OCI-LY3 (cell line): Measurements from ENCODE around the gene ARRDC4.

Source experiments
- H2AFZ ChIP-seq: fragments of 200-600, 300-600 bp; shearing (Covaris generic); 2 replicates; pipeline ENCODE4 v1.6.0; 2014; ENCODE audit warnings: antibody characterized with exemption, low read depth, low read length
- H3K27ac ChIP-seq: fragments of 200-600, 300-600 bp; sonication (generic); 2 replicates; pipeline ENCODE4 v1.5.1; 2014; ENCODE audit warnings: mild to moderate bottlenecking, low read length, moderate library complexity, mixed read lengths
- H3K27me3 ChIP-seq: fragments of 200-600, 300-600 bp; sonication (generic); 2 replicates; pipeline ENCODE4 v1.6.1; 2014; ENCODE audit warnings: low read depth, low read length, mixed read lengths
- H3K36me3 ChIP-seq: fragments of 200-600, 300-600 bp; sonication (generic); replicated peaks from 2 replicates; pipeline ENCODE3; 2014; ENCODE audit warnings: low read depth, low read length, mixed read lengths
- H3K4me1 ChIP-seq: fragments of 300-600, 200-600 bp; sonication (generic); 2 replicates; pipeline ENCODE4 v1.6.1; 2014; ENCODE audit warnings: low read length, mixed read lengths
- H3K4me2 ChIP-seq: fragments of 200-600, 300-600 bp; sonication (generic); 2 replicates; pipeline ENCODE4 v1.6.1; 2014; ENCODE audit warnings: low read length, mixed read lengths
- H3K4me3 ChIP-seq: fragments of 300-600, 200-600 bp; sonication (generic); 2 replicates; pipeline ENCODE4 v1.5.1; 2014; ENCODE audit warnings: antibody characterized with exemption, mild to moderate bottlenecking, low read length, moderate library complexity
- H3K79me2 ChIP-seq: fragments of 300-600, 200-600 bp; shearing (Covaris generic); 2 replicates; pipeline ENCODE4 v1.6.1; 2014; ENCODE audit warnings: mild to moderate bottlenecking, low read length, mixed read lengths
- H3K9ac ChIP-seq: fragments of 300-600, 200-600 bp; shearing (Covaris generic); 2 replicates; pipeline ENCODE4 v1.6.0; 2014; ENCODE audit warnings: mild to moderate bottlenecking, low read length, moderate library complexity
- H3K9me3 ChIP-seq: fragments of 200-600, 300-600 bp; shearing (Covaris generic); 2 replicates; pipeline ENCODE4 v1.6.1; 2014; ENCODE audit warnings: low read length, mixed read lengths; ENCODE audit not compliant: insufficient read depth
- H4K20me1 ChIP-seq: fragments of 200-600, 300-600 bp; sonication (generic); 2 replicates; pipeline ENCODE4 v1.6.1; 2016; ENCODE audit warnings: low read length, mixed read lengths; ENCODE audit not compliant: insufficient read depth
- CTCF ChIP-seq: fragments of 200-600, 300-600 bp; sonication (generic); IDR thresholded peaks from 2 replicates; pipeline ENCODE4 v1.5.1; 2014; ENCODE audit warnings: antibody characterized with exemption, low read length, low read depth
- EZH2phosphoT487 ChIP-seq: fragments of 200-600 bp; shearing (Covaris generic); IDR thresholded peaks from 2 replicates; pipeline ENCODE4 v1.6.1; 2018; ENCODE audit warnings: antibody characterized with exemption, mixed run types, low read depth

The ARRDC4 gene

DNA sequence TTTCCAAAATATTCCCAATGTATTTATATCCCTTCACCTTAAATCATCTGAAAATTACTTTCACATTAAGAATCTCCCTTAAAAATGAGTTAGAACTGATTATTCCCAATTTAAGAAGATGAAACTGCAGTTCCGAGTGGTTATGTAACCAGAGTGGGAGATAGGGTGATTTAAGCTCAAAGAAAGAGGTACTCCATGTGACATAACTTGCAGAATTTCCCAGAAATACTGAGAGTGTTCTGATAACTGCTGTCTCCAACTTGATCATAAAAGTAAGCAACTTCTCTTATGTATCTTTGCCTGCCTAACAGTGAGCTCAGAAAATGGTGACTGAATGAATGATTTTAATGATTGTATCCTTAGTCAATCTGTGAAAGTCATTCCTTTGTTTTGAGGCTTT, 32.3 kb downstream of the ARRDC4 start:
- Histone ChIP-seq H3K4me1 (no peaks in the 10 kb centered on the region), H2AFZ (no peak overlapping the region), H3K27ac (no peak overlapping the region), H3K9me3 (no peaks in the 10 kb centered on the region), H3K27me3 (no peaks in the 10 kb centered on the region), H3K79me2 (no peaks in the 10 kb centered on the region), H3K4me3 (no peak overlapping the region), H3K36me3 (no peaks in the 10 kb centered on the region), H4K20me1 (no peaks in the 10 kb centered on the region), H3K4me2 (no peak overlapping the region), H3K9ac (no peak overlapping the region)
- TF ChIP-seq CTCF (no peak), EZH2phosphoT487 (no peak)

GRCh38 chr15:97993310-97993738, 32.8 kb downstream of the ARRDC4 start:
- Histone ChIP-seq H3K27ac (no peak overlapping the region), H3K27me3 (no peaks in the 10 kb centered on the region), H2AFZ (no peak overlapping the region), H3K9ac (no peak overlapping the region), H3K4me3 (no peak overlapping the region), H3K4me2 (no peak overlapping the region), H3K4me1 (no peaks in the 10 kb centered on the region), H3K36me3 (no peaks in the 10 kb centered on the region), H3K9me3 (no peaks in the 10 kb centered on the region), H4K20me1 (no peaks in the 10 kb centered on the region), H3K79me2 (no peaks in the 10 kb centered on the region)
- TF ChIP-seq CTCF (no peak), EZH2phosphoT487 (no peak)

GRCh38 chr15:97994236-97994635, 33.7 kb downstream of the ARRDC4 start:
- Histone ChIP-seq H4K20me1 (no peaks in the 10 kb centered on the region), H3K4me2 (no peak overlapping the region), H3K27ac (no peak overlapping the region), H3K36me3 (no peaks in the 10 kb centered on the region), H3K9ac (no peak overlapping the region), H3K4me1 (no peaks in the 10 kb centered on the region), H3K9me3 (no peaks in the 10 kb centered on the region), H3K27me3 (no peaks in the 10 kb centered on the region), H3K4me3 (no peak overlapping the region), H2AFZ (no peak overlapping the region), H3K79me2 (no peaks in the 10 kb centered on the region)
- no peak for TF ChIP-seq EZH2phosphoT487
- no peak for TF ChIP-seq CTCF

DNA sequence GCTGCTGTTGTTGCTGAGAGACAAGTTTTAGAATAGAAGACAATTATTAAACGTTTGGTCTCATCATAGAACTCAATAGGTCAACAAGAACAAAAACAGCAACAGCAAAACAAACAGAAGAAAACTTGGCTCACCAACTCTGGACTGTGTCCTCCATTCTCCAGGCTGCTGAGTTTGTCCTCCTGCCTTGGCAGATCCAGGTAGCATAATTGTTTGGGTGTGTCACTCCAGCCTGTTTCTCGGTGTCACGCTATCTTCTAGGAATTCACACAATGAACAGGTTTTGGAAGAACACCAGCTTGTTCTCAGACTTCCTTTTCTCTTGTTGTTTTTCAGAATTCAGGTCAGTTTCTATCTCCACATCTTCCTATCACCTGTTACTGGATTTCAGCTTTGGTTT, 34.7 kb downstream of the ARRDC4 start:
- TF ChIP-seq CTCF, result no peak
- TF ChIP-seq EZH2phosphoT487, result no peak
- Histone ChIP-seq H3K36me3 (no peaks in the 10 kb centered on the region), H4K20me1 (no peaks in the 10 kb centered on the region), H3K4me1 (no peaks in the 10 kb centered on the region), H3K27me3 (no peaks in the 10 kb centered on the region), H3K79me2 (no peaks in the 10 kb centered on the region), H3K9ac (no peak overlapping the region), H3K27ac (no peak overlapping the region), H3K4me3 (no peak overlapping the region), H3K4me2 (no peak overlapping the region), H3K9me3 (no peaks in the 10 kb centered on the region), H2AFZ (no peak overlapping the region)
